Activated CD4-positive, alpha-beta T cell treated with anti-CD3 and anti-CD28 coated beads, Interleukin-2, amount 50 U/mL, for 24 hours (primary cell): ENCODE data around the gene GLS.
"Not testable (repeated sequence)": the region's sequence is repeated elsewhere in the genome, so short reads cannot be mapped to it uniquely, and the experiment has no call there.

Source experiments
- DNase-seq, 2 donors: peaks; one replicate each; pipeline ENCODE4 v3.0.0-alpha.2; 2020; ENCODE audit warnings: low read depth in 1 of 2, low spot score in 1 of 2

Gene GLS

GRCh38 chr2:190987938-190988337, 107.3 kb downstream of the GLS start:
- DNase-seq: no peak

DNA sequence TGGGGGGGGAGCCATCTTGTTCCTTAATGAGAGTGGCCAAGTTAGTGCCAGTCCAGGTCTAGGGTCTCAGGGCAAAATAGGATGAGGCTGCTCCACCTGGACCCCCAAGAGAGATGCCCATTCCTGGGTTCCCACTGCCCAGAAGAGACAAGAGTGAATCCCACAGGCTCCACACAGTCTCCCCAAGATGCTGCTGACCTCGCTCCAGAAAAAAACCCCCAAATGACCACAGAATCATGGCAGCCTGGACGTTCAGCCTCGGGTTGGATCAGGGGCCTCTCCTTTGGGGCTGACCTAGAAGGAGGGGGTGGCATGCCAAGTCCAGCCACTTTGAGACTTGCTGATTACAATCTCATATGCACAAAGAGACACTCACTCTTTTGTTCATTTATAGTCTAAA, 108.3 kb downstream of the GLS start:
- DNase-seq: no peak

DNA sequence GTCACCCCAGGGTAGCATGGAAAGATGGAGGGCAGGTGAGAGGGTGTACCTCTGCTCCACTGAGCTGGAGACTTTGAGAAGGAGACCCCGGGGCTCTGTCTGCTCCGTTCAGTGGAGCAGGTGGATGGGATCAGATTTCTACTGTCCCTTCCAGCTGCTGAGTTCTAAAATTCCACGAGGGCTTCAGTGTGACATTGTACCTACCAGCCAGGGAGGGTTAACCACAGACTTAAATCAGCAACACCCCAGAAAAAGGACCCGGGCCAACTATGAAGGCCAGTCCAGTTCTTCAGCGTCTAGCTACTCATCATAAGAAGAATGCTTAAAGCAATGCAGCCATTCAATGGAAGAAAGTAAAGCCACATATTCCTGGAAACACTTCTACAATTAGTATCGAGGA, 109.5 kb downstream of the GLS start:
- no peak for DNase-seq

DNA sequence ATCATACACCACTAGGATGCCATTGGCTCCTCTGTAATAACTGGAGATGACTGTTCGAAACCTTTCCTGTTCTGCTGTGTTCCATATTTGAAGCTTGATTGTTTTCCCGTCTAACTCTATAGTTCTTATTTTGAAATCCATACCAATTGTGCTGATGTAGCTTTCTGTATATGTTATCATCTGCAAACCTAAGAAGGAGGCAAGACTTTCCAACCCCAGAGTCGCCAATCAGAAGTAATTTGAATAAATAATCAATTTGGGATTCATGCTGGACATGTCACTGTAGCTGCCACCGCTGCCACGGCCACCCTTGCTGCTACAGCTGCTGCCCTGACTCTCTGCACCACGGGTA, 112.6 kb downstream of the GLS start:
- DNase-seq: no peak

GRCh38 chr2:190994148-190994547, 113.5 kb downstream of the GLS start:
- no peak for DNase-seq

DNA sequence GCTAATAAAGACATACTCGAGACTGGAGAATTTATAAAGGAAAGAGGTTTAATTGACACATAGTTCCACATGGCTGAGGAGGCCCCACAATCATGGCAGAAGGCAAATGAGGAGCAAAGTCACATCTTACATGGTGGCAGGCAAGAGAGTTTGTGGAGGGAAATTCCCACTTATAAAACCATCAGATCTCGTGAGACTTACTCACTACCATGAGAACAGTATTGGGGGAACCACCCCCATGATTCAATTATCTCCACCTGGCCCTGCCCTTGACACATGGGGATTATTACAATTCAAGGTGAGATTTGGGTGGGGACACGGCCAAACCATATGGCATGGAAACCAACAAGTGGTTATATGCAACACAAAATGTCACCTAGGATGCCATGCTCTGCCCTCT, 114.7 kb downstream of the GLS start:
- not testable (repeated sequence) for DNase-seq

DNA sequence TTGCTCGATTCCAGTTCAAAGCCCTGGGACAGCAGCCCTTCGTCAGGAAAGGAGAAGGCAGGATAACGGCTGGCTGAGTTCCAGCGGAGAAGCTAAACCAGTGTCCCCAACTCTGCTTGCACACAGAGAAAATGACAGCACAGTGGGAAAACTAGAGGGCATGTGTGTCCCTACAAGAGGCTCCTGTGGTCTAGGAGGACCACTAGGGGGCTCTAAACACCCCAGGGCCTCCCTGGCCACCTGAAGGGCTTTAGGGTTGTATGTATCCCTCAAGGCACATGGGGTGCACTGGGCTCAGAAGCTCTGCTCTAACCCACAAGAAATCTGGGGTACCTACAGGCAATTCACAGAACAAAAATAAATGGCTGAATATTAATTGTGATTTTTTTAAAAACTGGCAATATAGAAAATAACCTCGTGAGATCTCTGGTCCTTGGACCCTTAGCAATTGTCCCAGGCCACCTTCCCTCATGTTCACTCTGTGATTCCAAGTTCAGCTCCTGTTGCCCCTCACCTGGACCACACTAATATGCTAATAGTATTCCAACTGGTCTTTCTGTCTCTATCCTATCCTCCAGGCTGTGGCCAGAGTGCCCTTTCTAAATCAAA, 115.8 kb downstream of the GLS start:
- no peak for DNase-seq

DNA sequence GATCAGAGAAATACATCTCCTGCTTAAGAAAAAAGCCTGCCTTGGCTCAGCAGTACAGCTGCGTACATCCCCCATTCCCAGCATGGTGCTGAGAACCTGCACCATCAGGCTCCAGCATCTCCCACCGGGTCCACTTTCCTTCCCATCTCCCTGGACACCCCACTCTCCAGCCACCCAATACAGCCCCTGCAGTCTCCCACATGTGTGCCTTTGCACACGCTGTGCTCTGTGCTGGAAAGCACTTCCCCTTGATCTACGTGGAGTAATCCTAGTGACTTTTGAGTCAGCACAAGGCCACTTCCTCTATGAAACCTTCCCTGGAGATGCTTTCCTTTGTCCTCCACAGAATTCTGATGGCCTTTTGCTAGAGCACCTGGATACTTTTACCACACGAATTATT, 116.3 kb downstream of the GLS start:
- no peak for DNase-seq

GRCh38 chr2:190997526-190998113, 117.0 kb downstream of the GLS start:
- DNase-seq: no peak

DNA sequence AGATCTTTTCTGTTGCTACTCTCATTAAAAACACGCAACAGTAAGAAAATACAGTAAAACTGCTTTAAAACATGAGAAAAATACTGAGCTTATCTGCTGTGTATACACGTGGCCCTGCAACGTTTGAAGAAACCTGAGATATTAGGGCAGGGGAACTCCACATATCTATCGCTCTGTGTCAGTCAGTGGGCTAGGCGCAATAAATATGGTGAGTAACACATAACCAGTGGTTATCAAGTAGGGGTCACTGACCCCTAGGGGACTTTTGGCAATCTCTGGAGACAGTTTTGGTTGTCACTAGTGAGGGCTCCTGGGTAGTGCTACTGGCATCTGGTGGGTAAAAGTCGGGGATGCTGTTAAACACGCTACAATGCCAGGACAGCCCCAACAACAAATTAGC, 118.4 kb downstream of the GLS start:
- no peak for DNase-seq

DNA sequence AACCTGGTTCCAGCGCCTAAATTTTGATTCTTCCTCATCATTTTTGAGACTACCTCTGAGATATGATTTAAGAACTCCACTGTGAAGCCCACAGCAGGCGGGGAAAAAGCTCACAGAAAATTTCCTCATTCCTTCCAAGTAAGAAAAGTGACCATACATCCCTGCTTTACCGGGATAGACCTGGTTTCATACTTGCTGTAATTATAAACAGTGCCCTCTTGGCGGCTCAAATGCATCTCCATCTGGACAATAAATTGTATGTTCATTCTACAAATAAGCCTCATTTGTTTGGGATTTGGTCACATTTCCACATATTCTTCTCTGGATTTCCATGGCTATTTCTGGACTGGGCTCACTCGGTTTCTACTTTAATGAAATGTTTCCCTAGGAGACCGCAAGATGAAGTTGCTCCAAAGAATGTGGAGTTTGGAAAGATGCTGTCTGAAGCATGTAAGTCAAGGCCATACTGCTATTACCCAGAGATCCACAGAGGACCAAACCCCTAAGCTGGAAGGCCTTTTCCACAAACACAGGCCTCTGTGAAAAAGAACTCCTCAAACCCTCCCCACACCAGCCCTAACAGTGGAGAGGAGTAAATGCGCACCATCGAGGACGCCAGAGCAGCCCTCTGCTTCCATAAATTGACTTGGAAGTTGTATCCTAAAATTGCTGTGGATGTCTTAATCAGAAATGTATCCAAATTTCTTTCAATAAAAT, 119.5 kb downstream of the GLS start:
- DNase-seq: no peak

DNA sequence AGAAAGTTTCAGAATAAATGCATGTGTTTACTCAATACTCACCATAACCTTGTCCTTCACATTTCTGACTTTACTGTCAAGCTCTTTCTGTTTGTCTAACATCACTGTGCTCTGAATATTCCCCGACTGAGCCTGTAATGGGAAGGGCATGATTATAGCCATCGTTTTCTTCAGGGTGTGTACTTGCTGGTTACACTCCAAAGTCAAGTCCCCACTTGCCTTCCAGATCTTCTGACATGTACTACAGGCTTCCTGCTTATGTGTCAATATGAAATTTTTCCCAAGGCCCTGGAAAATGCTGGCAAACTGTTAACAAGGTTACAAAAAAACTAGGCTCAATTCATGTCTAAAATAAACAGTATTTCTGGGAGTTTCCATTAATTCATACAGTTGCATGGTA, 120.4 kb downstream of the GLS start:
- DNase-seq: no peak

DNA sequence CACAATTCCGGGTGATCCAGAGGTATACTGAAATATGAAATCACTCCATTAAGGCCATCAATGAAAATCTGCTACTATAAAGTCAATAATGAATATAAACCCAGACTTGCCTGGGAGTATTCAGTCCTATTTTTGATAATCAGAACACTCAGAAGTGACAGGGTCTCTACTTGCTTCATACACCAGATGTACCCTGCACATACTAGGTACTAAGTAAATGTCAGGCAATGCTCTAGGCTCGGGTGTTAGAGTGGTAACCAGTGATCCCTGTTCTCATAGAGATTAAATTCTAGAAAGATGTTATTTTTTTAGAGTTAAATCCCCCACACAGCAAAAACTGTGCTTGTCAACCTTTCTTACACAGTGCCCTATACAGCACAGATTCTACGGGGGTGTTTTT, 121.0 kb downstream of the GLS start:
- DNase-seq: no peak

GRCh38 chr2:191003405-191004309, 123.0 kb downstream of the GLS start:
- DNase-seq: no peak

- no peak for DNase-seq
Measured at GRCh38 chr2:191006297-191006696, 125.7 kb downstream of the GLS start.

DNA sequence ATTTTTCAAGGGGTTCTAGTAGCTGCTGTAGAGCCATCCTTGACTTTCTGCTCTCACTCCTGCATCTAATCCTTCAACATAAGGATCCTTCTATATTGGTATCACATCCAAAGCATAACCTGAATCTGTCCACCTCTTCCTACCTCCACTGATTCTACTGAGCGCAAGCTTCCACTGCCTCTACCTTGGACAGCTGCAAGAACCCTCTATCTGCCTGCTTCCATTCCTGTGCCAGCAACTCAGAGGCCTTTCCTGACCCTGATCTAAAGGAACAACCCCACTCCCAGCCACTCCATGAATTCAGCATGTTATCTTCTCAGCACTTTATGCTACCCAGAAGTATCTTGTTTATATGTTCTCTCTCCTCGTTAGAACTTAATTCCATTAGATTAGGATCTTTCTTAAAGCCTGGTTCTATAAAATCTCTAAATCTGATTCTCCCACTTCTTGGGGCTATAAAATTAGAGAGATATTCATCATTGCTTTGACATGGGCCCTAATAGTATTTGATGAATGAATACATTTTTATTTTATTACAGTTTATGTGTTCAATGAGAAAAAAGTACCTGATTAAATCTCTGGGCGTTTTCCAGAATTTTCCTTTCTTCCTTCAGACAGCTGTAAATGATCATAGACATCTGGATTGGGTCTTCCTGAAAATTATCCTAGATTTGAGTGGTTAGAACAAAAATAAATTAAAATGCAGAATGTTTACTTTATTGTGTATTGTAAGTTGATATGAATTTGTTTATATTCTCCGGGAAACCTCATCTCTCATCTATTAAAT, 126.6 kb downstream of the GLS start:
- no peak for DNase-seq

DNA sequence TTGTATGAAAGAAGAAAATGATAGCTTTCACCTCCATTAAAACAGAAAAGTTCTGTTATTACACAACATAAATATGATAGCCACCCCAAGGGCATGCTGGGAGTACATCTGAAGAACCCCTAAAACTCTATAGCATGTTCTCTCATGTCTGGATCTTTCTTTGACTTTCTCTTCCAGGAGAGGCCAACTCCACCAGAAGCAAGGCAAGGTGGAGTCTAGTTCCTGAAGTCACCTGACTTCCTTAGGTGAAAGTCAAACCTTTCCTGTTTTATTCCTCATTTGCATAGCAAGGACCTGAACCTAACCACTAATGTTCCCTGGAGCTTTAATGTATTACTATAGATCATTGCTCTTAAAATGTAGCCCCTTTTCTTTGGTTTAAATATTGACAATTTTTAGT, 127.7 kb downstream of the GLS start:
- no peak for DNase-seq

GRCh38 chr2:191009541-191010374, 129.1 kb downstream of the GLS start:
- no peak for DNase-seq

- DNase-seq: no peak
Measured at GRCh38 chr2:191010887-191011885, 130.6 kb downstream of the GLS start.
